LNCAP (cell line): ENCODE data around the gene RABGAP1L.

Experiments
- TF ChIP-seq, protein P1 (sequence below): fragments of 450-650 bp; IDR thresholded peaks from 2 replicates; pipeline ENCODE4 v1.5.1; 2017; ENCODE audit warnings: mild to moderate bottlenecking

The RABGAP1L gene

GRCh38 chr1:174968750-174969244 is 809.5 kb downstream of the RABGAP1L start:
- TF ChIP-seq, protein P1, sequence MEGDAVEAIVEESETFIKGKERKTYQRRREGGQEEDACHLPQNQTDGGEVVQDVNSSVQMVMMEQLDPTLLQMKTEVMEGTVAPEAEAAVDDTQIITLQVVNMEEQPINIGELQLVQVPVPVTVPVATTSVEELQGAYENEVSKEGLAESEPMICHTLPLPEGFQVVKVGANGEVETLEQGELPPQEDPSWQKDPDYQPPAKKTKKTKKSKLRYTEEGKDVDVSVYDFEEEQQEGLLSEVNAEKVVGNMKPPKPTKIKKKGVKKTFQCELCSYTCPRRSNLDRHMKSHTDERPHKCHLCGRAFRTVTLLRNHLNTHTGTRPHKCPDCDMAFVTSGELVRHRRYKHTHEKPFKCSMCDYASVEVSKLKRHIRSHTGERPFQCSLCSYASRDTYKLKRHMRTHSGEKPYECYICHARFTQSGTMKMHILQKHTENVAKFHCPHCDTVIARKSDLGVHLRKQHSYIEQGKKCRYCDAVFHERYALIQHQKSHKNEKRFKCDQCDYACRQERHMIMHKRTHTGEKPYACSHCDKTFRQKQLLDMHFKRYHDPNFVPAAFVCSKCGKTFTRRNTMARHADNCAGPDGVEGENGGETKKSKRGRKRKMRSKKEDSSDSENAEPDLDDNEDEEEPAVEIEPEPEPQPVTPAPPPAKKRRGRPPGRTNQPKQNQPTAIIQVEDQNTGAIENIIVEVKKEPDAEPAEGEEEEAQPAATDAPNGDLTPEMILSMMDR = no peak

DNA sequence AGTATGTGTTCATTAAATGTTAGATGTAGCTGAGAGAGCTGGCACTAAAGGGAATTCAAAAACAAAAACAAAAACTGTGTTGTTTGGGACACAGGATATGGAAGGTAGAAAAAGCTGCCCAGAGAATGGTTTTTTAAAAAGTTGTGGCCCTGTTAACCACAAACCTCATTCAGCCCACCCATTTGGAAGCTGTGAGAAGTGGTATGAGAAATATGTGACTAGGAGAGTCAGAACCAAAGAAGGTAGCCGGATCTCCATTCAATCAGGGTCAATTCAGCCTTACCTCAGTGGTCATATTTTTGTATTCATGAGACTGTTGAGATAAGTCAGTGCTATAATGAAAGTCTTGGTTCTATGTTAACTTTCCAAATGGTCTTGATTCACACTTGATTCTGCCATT is 810.7 kb downstream of the RABGAP1L start:
- TF ChIP-seq, protein P1 = no peak

DNA sequence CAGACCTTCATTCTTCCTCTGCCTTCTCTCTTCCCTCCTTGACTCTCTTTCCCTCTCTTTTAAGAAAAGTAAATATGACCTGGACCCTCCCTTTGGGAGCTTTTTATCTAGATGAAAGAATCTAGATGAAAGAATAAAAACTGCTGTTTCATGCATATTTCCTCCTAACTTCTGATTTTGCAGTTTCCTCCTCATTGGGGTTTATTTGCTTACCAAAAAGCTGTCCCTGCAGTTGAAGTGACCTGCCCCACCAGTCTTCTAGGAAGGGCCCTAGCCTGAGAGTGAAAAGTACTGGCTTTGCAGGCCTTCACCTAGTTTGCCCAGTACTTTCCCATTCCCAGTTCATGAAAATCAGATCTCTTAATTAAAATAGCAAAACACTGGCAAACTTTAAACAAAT is 812.1 kb downstream of the RABGAP1L start:
- TF ChIP-seq, protein P1 = no peak

- TF ChIP-seq, protein P1 = no peak
These were observed 812.6 kb downstream of the RABGAP1L start for GRCh38 chr1:174971902-174972301.

DNA sequence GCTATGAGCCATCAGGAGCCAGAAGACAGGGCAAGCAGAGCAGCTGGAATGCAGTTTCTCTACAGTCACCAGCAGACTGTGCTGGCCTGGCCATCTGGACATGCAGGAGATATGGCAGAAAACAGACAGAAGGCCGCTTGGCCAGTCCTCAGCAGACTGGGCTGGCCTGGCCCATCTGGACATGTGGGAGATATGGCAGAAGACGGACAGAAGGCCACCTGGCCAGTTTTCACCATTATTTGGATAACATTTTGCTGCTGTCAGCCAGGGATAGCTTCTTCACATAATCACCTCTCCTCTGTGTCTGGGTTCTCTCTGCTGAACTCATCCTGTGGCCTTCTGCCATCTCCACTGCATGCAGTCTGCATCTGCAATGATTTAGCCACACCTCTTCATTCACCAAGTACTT is 815.4 kb downstream of the RABGAP1L start:
- TF ChIP-seq, protein P1 = no peak

- TF ChIP-seq, protein P1 = no peak
These were observed 816.4 kb downstream of the RABGAP1L start for GRCh38 chr1:174975764-174976163.

DNA sequence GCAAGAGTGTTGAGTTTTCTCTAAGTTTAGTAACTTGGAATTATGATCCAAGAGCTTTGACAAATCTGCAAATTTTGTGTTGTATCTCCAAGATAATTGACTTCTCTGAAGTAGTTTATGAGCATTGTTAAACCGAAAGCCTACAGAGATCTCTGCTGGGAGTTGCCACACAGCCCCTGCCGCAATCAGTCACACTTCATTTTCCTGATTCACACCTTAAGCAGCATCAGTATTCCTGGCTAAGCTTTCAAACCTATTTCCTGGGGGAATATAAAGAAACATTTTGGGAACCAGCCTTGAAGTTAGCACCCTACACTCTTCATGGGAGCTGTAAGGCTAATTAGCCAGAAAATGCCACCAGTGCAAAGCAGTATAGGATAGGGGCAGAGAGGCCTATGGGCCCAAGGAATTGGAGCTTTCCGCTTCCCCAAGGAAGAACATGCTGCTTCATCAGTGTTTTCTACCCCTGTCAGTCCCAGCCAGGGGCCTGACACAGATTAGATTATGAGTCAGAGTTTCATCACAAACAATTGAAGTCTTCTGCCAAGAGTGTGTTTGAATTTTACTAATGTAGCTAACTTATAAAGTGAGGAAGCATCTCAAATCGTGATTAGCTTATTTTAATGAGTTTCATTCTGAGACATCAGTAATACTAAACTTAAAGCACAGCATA is 817.3 kb downstream of the RABGAP1L start:
- TF ChIP-seq, protein P1 = no peak
